ENCODE results near the gene CBR3.
"Not testable (repeated sequence)": the region's sequence is repeated elsewhere in the genome, so short reads cannot be mapped to it uniquely, and the experiment has no call there.

CBR3 gene

DNA sequence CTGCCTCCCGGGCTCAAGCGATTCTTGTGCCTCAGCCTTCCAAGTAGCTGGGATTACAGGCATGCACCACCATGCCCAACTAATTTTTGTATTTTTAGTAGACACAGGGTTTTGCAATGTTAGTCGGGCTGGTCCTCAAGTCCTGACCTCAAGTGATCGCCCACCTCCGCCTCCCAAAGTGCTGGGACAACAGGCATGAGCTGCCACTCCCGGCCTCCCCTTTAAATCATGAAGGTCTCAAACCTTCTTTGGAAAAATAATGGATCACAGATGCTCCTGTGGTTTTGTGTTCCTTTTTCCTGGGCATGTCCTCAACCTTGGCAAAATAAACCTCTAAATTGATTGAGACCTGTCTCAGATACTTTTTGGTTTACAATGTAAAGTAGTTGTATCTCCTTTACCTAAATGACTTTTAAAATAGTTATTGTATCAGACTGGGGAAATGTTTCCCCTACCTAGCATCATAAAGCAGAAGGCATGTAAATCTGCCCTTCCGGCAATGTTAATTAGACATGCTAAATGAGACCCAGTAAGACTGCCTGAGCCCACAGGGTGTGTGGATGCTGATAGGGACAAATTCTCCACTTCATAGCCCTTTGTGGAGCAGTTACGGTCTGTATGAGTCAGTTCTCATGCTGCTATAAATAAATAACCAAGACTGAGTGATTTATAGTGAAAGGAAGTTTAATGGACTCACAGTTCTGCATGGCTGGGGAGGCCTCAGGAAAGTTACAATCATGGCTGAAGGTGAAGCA is 37.3 kb upstream of the CBR3 start:
- TF ChIP-seq, protein P1, sequence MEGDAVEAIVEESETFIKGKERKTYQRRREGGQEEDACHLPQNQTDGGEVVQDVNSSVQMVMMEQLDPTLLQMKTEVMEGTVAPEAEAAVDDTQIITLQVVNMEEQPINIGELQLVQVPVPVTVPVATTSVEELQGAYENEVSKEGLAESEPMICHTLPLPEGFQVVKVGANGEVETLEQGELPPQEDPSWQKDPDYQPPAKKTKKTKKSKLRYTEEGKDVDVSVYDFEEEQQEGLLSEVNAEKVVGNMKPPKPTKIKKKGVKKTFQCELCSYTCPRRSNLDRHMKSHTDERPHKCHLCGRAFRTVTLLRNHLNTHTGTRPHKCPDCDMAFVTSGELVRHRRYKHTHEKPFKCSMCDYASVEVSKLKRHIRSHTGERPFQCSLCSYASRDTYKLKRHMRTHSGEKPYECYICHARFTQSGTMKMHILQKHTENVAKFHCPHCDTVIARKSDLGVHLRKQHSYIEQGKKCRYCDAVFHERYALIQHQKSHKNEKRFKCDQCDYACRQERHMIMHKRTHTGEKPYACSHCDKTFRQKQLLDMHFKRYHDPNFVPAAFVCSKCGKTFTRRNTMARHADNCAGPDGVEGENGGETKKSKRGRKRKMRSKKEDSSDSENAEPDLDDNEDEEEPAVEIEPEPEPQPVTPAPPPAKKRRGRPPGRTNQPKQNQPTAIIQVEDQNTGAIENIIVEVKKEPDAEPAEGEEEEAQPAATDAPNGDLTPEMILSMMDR (IDR thresholded peaks at IDR 0.05; ENCODE audit: insufficient read depth, low read depth, low read length, missing control alignments), result no peak
- DNase-seq (ENCODE audit: low read depth), result peak; percentile 56
- no peak overlapping the region for H3K4me3 ChIP-seq (ENCODE audit: low read length)

DNA sequence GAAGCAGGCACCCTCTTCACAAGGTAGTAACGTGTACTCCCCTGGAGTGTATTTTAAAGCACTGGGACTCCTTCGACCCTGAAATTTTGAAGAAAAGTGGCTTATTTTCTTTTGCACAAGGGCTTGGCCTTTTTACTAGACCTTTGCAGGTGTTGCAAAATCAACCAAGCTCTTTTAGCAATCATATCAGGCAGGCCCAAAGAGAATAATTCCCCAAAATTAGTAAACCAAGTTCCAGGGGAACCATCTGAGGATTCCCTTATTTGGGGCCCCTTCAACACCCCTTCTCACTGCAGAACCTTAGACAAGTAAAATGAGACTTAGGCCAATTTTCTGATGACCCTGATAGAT is 36.7 kb upstream of the CBR3 start:
- no peak overlapping the region for H3K4me3 ChIP-seq (ENCODE audit: low read length)
- DNase-seq (ENCODE audit: low read depth), result no peak
- TF ChIP-seq, protein P1 (IDR thresholded peaks at IDR 0.05; ENCODE audit: insufficient read depth, low read depth, low read length, missing control alignments), result no peak

DNA sequence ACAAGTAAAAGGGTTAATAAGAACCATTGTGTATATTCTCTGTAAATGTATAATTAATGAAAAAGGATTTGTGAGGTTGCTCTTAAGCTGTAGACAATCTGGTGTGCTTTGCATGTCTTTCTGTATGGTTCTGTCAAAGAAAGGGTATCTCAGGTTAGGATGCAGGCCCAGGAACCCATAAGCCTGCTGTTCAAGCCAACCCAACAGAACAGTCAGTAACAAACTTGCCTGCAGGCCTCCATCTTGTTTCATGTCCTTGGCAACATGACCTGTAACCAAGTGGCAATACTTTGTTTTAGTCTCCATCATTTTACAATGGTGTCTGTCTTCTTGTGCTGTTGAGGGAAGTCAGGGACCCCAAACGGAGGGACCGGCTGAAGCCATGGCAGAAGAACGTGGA is 35.9 kb upstream of the CBR3 start:
- H3K4me3 ChIP-seq (ENCODE audit: low read length), result no peak overlapping the region
- TF ChIP-seq, protein P1 (IDR thresholded peaks at IDR 0.05; ENCODE audit: insufficient read depth, low read depth, low read length, missing control alignments), result no peak
- DNase-seq (ENCODE audit: low read depth), result no peak

DNA sequence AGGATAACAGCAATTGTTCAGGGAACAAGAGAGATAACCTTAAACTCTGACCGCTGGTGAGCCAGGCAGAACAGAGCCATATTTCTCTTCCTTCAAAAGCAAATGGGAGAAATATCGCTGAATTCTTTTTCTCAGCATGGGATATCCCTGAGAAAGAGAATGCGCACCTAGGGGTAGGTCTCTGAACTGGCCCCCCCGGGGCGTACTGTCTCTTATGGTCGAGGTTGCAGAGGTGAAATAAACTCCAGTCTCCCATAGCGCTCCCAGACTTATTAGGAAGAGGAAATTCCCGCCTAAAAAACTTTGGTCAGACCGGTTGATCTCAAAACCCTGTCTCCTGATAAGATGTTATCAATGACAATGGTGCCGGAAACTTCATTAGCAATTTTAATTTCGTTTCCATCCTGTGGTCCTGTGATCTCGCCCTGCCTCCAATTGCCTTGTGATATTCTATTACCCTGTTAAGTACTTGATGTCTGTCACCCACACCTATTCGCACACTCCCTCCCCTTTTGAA is 35.1 kb upstream of the CBR3 start:
- not testable (repeated sequence) for H3K4me3 ChIP-seq (ENCODE audit: low read length); DNase-seq (ENCODE audit: low read depth)

DNA sequence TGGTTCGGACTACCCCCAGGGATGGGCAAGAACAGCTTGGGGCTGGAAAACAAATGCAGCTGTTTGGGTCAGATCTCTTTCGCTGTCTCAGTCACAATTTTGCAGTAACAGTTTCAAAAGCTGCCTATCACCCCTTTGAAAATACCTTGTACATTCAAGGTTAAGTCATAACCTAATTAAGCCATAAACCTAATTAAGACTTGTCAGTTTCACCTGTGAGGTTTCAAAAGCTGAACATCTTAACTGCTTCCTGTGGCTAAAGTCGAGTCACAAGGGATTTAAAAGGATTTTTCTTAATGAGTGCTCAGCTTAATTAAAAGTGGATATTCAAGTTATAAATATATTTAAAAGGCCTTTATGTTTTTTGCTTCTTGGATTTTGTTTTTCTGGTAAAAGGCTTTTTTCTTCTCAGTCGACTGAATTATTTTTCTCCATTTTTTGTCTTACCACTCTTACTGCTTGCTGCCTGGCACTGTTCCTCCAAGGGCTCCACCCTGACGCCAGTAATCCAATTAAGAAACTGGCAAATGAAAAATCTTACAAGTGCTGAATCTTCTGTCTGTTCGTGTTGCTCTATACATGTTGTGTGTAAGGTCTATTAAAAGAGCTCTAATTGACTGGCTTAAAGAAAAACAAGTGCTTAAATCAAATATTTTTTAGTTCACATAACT is 33.8 kb upstream of the CBR3 start:
- H3K4me3 ChIP-seq (ENCODE audit: low read length), result no peak overlapping the region
- TF ChIP-seq, protein P1 (IDR thresholded peaks at IDR 0.05; ENCODE audit: insufficient read depth, low read depth, low read length, missing control alignments), result no peak
- DNase-seq (ENCODE audit: low read depth), result no peak

DNA sequence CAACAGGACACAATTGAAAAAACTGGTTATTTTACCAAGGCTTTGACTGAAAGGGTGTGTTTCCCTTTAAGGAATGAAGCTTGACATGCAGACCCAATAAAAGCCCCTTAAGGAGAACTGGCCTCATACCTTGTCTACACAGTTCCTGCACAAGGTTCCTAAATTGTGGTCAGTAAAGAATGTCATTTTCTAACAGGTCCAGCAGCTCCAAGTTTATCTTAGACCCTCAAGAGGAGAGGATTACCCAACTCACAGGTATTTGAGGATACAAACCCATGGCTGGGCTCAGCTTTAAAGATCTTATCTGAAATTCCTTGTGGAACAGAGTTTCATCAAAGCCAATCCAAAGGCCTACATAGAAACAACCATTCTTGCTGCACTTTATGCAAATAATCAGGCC is 31.4 kb upstream of the CBR3 start:
- TF ChIP-seq, protein P1 (IDR thresholded peaks at IDR 0.05; ENCODE audit: insufficient read depth, low read depth, low read length, missing control alignments), result no peak

DNA sequence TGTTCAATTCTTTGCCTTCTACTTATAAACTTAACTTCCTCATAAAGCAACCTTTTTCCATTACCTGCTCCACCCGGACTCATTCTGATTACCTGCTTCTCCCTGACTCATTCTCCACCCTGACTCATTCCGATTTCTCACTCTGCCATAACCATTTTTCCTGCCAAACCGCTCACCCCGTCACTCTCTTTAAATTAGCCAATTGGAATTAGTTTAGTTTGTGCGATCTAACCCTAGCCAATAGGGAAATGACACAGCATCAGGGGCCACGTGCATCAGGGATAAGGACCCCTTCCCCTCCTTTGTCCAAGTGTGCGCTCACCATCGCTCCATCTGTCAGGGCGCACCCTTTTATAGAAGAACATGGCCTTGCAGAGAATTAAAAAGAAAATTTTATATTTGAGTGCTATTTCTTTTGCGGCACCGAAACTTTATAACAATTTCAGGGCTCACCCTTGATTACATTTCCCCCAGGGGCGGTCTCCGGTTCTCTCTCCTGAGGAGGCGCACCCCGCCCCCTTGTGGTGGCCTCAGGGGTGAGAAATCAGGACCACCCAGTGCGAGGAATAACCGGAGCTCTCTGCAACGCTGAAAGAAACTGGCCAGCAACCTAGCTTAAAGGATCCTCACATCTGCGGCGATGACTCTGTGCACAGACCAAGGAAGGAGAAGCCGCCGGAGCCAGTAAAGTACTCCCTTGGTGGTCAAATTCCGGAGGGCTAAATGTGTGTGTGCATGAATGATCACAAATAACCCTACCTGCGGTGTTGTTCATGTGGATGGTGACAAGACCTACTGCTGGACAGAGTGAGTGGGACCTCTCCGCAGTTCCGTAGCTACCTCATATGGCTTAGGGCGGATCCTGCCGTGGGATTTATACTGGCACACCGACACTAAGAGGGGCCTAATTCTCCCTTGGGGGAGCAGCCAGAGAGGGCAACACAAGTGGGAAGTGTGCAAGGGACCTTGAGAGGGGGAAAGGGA is 30.3 kb upstream of the CBR3 start:
- peak overlapping the region; percentile 7 for H3K4me3 ChIP-seq (ENCODE audit: low read length)
- TF ChIP-seq, protein P1 (IDR thresholded peaks at IDR 0.05; ENCODE audit: insufficient read depth, low read depth, low read length, missing control alignments), result peak; percentile 39
- DNase-seq (ENCODE audit: low read depth), result peak; percentile 88

More for the DNA sequence above, 31.4 kb upstream of the CBR3 start:
- DNase-seq (ENCODE audit: low read depth), result no peak
- no peak overlapping the region for H3K4me3 ChIP-seq (ENCODE audit: low read length)

Measured in epithelial cell of esophagus (primary cell).